ENCODE data around the gene CIAO3. TPM values are rescaled to one million over a fixed set of nuclear protein-coding genes. Genes with fewer than 3 reads are reported as not detected.

Gene CIAO3
- polyA plus RNA-seq (2013), result 16.6 and 16.8 TPM in 2 replicates

DNA sequence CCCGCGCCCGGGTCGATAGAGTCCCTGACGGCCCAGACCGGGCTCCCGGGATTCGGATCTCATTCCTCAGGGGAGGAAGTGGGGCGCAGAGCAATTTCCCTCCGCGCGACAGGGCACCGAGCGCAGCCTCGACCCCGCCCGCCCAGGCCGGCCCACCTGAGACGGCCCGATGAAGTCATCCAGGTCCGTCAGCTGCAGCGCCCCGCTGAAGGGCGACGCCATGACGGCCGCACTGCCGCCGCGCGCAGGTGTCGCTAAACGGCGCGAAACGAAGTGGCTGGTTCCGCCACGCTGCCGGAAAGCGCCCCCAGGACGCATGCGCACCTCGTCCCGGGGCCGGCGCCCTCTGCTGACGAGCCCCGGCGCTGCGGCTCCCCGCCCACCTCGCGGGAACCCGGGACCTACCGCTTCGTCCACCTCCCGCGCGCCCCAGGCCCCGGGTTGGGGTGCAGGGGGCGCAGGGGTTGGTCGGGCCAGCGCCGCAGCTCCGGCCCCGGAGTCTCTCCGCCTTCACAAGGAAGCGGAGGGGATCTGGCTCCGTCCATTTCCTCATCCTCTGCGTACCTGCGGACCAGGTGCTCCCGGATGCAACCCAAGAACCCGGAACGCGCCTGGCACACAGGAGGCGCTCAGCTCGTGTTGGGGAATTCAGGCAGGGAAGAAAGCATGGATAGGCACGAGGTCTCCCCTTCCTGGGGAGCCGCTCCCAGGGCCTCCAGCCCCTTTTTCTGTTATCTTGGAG, at the start of gene CIAO3:
CIAO3 (minus strand) TSS at position 234 of the 742 bp plus-strand sequence; CDS start at position 222, 12 bp downstream.
- no CpG with 5 or more reads among the region's 79 CpGs for WGBS (ENCODE audit: extremely low coverage, insufficient coverage, insufficient read length)

DNA sequence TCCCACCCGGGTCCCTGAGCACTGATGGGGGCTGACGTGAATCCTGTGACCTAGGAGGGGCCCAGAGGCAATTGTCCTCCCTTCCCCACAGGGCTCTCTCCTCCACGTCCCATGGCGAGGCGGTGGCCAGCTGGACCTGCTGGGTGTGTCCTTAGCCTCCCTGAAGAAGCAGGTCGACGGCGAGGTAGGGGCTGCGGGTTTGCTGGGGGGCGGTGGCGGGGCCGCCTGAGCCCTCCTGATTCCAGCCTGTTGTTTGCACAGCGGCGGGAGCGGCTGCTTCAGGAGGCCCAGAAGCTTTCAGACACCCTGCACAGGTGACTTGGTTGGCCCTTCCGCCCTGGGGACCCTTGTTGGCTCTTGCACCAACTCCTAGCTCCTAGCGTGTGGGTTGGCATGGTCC, 49.3 kb upstream of the CIAO3 start:
- Histone ChIP-seq H4K12ac (ENCODE audit: low read depth, low read length) (no peak overlapping the region), H3K23ac (ENCODE audit: low read length) (no peak overlapping the region), H3K36me3 (ENCODE audit: control insufficient read depth in 1 of 2, insufficient read depth in 2 of 2, low read length in 2 of 2) (peaks cover 66 to 70% of the 10 kb centered on the region in 2 experiments), H2BK120ac (ENCODE audit: insufficient read depth, low read length, poor library complexity) (no peak overlapping the region), H3K4me3 (ENCODE audit: low read depth, low read length) (no peak overlapping the region), H3K9ac (ENCODE audit: low read length) (no peak overlapping the region), H3K27me3 (ENCODE audit: insufficient read depth, low read length) (no peaks in the 10 kb centered on the region), H3K4me2 (ENCODE audit: low read length) (no peak overlapping the region), H3K18ac (ENCODE audit: low read length) (no peak overlapping the region), H2AK5ac (ENCODE audit: low read length) (no peak overlapping the region), H4K8ac (ENCODE audit: low read depth, low read length) (no peak overlapping the region), H3K79me2 (ENCODE audit: control insufficient read depth, insufficient read depth, low read length, poor library complexity) (peaks cover 8% of the 10 kb centered on the region), H3K9me3 (ENCODE audit: insufficient read depth, low read depth, low read length) (no peaks in the 10 kb centered on the region), H3K4ac (ENCODE audit: low read depth, low read length) (no peak overlapping the region), H3K14ac (ENCODE audit: low read length) (no peak overlapping the region), H4K91ac (ENCODE audit: low read depth, low read length) (no peak overlapping the region), H3K79me1 (ENCODE audit: low read length) (peaks cover 5% of the 10 kb centered on the region), H2BK12ac (ENCODE audit: low read length) (no peak overlapping the region), H3K4me1 (ENCODE audit: control insufficient read depth in 1 of 2, insufficient read depth in 2 of 2, low read length in 2 of 2) (peaks cover 6 to 14% of the 10 kb centered on the region in 2 experiments), H3K27ac (ENCODE audit: low read depth, low read length) (no peak overlapping the region), H2AFZ (ENCODE audit: insufficient read depth, low read length, poor library complexity) (no peak overlapping the region), H2BK5ac (ENCODE audit: low read depth, low read length, poor library complexity) (no peak overlapping the region)
- no CpG with 5 or more reads among the region's 17 CpGs for WGBS (ENCODE audit: extremely low coverage, insufficient coverage, insufficient read length)
- no peak for DNase-seq

More for the DNA sequence above, at the start of gene CIAO3:
- H3K79me1 ChIP-seq (ENCODE audit: low read length), result peaks cover 8% of the 10 kb centered on the region
- H2BK5ac ChIP-seq (ENCODE audit: low read depth, low read length, poor library complexity), result peak within 1 kb of the TSS; percentile 44
- H2BK12ac ChIP-seq (ENCODE audit: low read length), result no peak within 1 kb of the TSS
- H3K9me3 ChIP-seq (ENCODE audit: insufficient read depth, low read depth, low read length), result no peaks in the 10 kb centered on the region
- H3K9ac ChIP-seq (ENCODE audit: low read length), result peak within 1 kb of the TSS; percentile 86
- H3K4ac ChIP-seq (ENCODE audit: low read depth, low read length), result peak within 1 kb of the TSS; percentile 77
- H2BK120ac ChIP-seq (ENCODE audit: insufficient read depth, low read length, poor library complexity), result peak within 1 kb of the TSS; percentile 52
- H4K8ac ChIP-seq (ENCODE audit: low read depth, low read length), result peak within 1 kb of the TSS; percentile 91
- H3K4me1 ChIP-seq (ENCODE audit: control insufficient read depth in 1 of 2, insufficient read depth in 2 of 2, low read length in 2 of 2), result peaks cover 0 to 9% of the 10 kb centered on the region in 2 experiments
- H3K4me3 ChIP-seq (ENCODE audit: low read depth, low read length), result peak within 1 kb of the TSS; percentile 87
- peak within 1 kb of the TSS; percentile 81 for H4K12ac ChIP-seq (ENCODE audit: low read depth, low read length)
- H4K91ac ChIP-seq (ENCODE audit: low read depth, low read length), result peak within 1 kb of the TSS; percentile 90
- peak within 1 kb of the TSS; percentile 5 for H3K27ac ChIP-seq (ENCODE audit: low read depth, low read length)
- peak; percentile 82 to 94 for DNase-seq
- H3K18ac ChIP-seq (ENCODE audit: low read length), result peak within 1 kb of the TSS; percentile 62
- no peak within 1 kb of the TSS for H3K23ac ChIP-seq (ENCODE audit: low read length)
- H2AFZ ChIP-seq (ENCODE audit: insufficient read depth, low read length, poor library complexity), result peak within 1 kb of the TSS; percentile 73
- H2AK5ac ChIP-seq (ENCODE audit: low read length), result peak within 1 kb of the TSS; percentile 66
- H3K14ac ChIP-seq (ENCODE audit: low read length), result peak within 1 kb of the TSS; percentile 84
- H3K79me2 ChIP-seq (ENCODE audit: control insufficient read depth, insufficient read depth, low read length, poor library complexity), result peaks cover 7% of the 10 kb centered on the region
- peak within 1 kb of the TSS; percentile 96 for H3K4me2 ChIP-seq (ENCODE audit: low read length)
- no peaks in the 10 kb centered on the region for H3K27me3 ChIP-seq (ENCODE audit: insufficient read depth, low read length)
- peaks cover 13 to 15% of the 10 kb centered on the region in 2 experiments for H3K36me3 ChIP-seq (ENCODE audit: control insufficient read depth in 1 of 2, insufficient read depth in 2 of 2, low read length in 2 of 2)

DNA sequence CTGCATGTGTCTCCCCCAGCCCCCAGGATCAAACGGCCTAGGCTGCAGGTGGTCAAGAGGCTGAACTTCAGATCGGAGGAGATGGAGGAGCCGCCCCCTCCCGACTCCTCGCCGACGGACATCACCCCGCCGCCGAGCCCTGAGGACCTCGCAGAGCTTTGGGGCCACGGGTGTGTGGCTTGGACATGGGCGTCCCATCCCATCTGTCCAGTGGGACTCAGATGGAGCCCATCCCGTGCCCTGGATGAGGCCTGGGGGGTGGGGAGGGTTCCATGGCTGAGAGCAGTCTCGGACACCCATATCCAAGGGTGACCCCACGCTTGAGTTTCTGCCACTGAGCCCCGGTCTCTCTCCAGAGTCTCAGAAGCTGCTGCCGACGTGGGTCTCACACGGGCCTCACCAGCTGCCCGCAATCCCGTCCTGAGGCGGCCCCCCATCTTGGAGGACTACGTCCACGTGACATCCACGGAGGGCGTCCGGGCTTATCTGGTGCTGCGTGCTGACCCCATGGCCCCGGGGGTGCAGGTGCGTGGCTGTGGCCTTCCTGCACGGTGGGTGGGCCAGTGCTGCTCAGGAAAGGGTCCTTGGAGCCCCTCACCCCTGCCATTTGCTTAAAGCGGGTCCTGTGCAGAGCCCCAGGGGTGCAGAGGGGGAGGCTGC, 48.5 kb upstream of the CIAO3 start:
- peak overlapping the region; percentile 33 for H3K9ac ChIP-seq (ENCODE audit: low read length)
- peak overlapping the region; percentile 87 for H4K8ac ChIP-seq (ENCODE audit: low read depth, low read length)
- peak overlapping the region; percentile 70 for H4K12ac ChIP-seq (ENCODE audit: low read depth, low read length)
- H3K4me3 ChIP-seq (ENCODE audit: low read depth, low read length), result peak overlapping the region; percentile 91
- H3K9me3 ChIP-seq (ENCODE audit: insufficient read depth, low read depth, low read length), result no peaks in the 10 kb centered on the region
- H3K79me1 ChIP-seq (ENCODE audit: low read length), result peaks cover 5% of the 10 kb centered on the region
- peaks cover 8% of the 10 kb centered on the region for H3K79me2 ChIP-seq (ENCODE audit: control insufficient read depth, insufficient read depth, low read length, poor library complexity)
- no peak overlapping the region for H3K23ac ChIP-seq (ENCODE audit: low read length)
- peak overlapping the region; percentile 81 for H3K18ac ChIP-seq (ENCODE audit: low read length)
- H3K4me1 ChIP-seq (ENCODE audit: control insufficient read depth in 1 of 2, insufficient read depth in 2 of 2, low read length in 2 of 2), result peaks cover 6 to 14% of the 10 kb centered on the region in 2 experiments
- no peak overlapping the region for H3K27ac ChIP-seq (ENCODE audit: low read depth, low read length)
- H2BK120ac ChIP-seq (ENCODE audit: insufficient read depth, low read length, poor library complexity), result no peak overlapping the region
- no peak overlapping the region for H2AFZ ChIP-seq (ENCODE audit: insufficient read depth, low read length, poor library complexity)
- WGBS (ENCODE audit: extremely low coverage, insufficient coverage, insufficient read length), result no CpG with 5 or more reads among the region's 33 CpGs
- peak overlapping the region; percentile 68 for H3K4me2 ChIP-seq (ENCODE audit: low read length)
- no peak overlapping the region for H2BK12ac ChIP-seq (ENCODE audit: low read length)
- peak overlapping the region; percentile 29 for H2AK5ac ChIP-seq (ENCODE audit: low read length)
- no peaks in the 10 kb centered on the region for H3K27me3 ChIP-seq (ENCODE audit: insufficient read depth, low read length)
- H3K36me3 ChIP-seq (ENCODE audit: control insufficient read depth in 1 of 2, insufficient read depth in 2 of 2, low read length in 2 of 2), result peaks cover 64 to 72% of the 10 kb centered on the region in 2 experiments
- no peak overlapping the region for H4K91ac ChIP-seq (ENCODE audit: low read depth, low read length)
- peak overlapping the region; percentile 75 for H3K4ac ChIP-seq (ENCODE audit: low read depth, low read length)
- H3K14ac ChIP-seq (ENCODE audit: low read length), result peak overlapping the region; percentile 83
- no peak overlapping the region for H2BK5ac ChIP-seq (ENCODE audit: low read depth, low read length, poor library complexity)
- DNase-seq, result no peak

DNA sequence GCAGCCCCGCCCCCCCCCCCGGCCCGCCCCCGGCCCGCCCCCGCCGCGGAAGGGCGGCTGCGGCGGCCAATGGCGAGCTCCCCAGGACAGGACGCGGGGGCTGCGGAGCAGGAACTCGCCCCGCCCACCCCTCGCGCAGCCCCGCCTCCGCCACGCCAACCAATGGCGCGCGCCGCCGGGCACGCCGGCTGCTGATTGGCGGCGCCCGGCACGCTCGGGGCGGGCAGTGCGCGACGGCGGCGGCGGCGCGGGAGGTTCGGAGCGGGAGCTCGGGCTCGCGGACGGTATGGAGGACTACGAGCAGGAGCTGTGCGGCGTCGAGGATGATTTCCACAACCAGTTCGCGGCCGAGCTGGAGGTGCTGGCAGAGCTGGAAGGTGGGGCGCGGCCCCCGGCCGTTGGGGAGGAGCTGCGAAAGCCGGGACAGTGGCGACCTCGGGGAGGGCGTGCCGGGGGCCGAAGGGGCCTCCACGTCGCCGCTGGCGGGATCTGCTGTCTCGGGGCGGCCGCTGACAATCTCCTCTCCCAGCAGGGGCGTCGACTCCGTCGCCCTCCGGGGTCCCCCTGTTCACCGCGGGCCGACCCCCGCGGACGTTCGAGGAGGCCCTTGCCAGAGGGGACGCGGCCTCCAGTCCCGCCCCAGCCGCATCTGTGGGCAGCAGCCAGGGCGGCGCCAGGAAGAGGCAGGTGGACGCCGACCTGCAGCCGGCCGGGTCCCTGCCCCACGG, 47.8 kb upstream of the CIAO3 start, which contains the start of gene CHTF18:
CHTF18 (plus strand) TSS at position 222 of the 728 bp plus-strand sequence; CDS start at position 287, 65 bp downstream.
- peaks cover 56 to 66% of the 10 kb centered on the region in 2 experiments for H3K36me3 ChIP-seq (ENCODE audit: control insufficient read depth in 1 of 2, insufficient read depth in 2 of 2, low read length in 2 of 2)
- H3K79me1 ChIP-seq (ENCODE audit: low read length), result peaks cover 5% of the 10 kb centered on the region
- H2BK120ac ChIP-seq (ENCODE audit: insufficient read depth, low read length, poor library complexity), result peak within 1 kb of the TSS; percentile 35
- H3K4me2 ChIP-seq (ENCODE audit: low read length), result peak within 1 kb of the TSS; percentile 94
- peak within 1 kb of the TSS; percentile 70 for H4K12ac ChIP-seq (ENCODE audit: low read depth, low read length)
- H3K79me2 ChIP-seq (ENCODE audit: control insufficient read depth, insufficient read depth, low read length, poor library complexity), result peaks cover 8% of the 10 kb centered on the region
- peak within 1 kb of the TSS; percentile 91 for H3K18ac ChIP-seq (ENCODE audit: low read length)
- H3K23ac ChIP-seq (ENCODE audit: low read length), result no peak within 1 kb of the TSS
- no peak within 1 kb of the TSS for H2BK5ac ChIP-seq (ENCODE audit: low read depth, low read length, poor library complexity)
- H2BK12ac ChIP-seq (ENCODE audit: low read length), result no peak within 1 kb of the TSS
- H4K91ac ChIP-seq (ENCODE audit: low read depth, low read length), result peak within 1 kb of the TSS; percentile 84
- peak; percentile 88 to 94 for DNase-seq
- peak within 1 kb of the TSS; percentile 91 for H3K14ac ChIP-seq (ENCODE audit: low read length)
- peak within 1 kb of the TSS; percentile 52 for H2AFZ ChIP-seq (ENCODE audit: insufficient read depth, low read length, poor library complexity)
- peak within 1 kb of the TSS; percentile 87 for H4K8ac ChIP-seq (ENCODE audit: low read depth, low read length)
- peak within 1 kb of the TSS; percentile 88 for H3K9ac ChIP-seq (ENCODE audit: low read length)
- peaks cover 6 to 16% of the 10 kb centered on the region in 2 experiments for H3K4me1 ChIP-seq (ENCODE audit: control insufficient read depth in 1 of 2, insufficient read depth in 2 of 2, low read length in 2 of 2)
- no peaks in the 10 kb centered on the region for H3K9me3 ChIP-seq (ENCODE audit: insufficient read depth, low read depth, low read length)
- WGBS (ENCODE audit: extremely low coverage, insufficient coverage, insufficient read length), result no CpG with 5 or more reads among the region's 97 CpGs
- H3K4ac ChIP-seq (ENCODE audit: low read depth, low read length), result peak within 1 kb of the TSS; percentile 75
- peak within 1 kb of the TSS; percentile 97 for H3K4me3 ChIP-seq (ENCODE audit: low read depth, low read length)
- H3K27ac ChIP-seq (ENCODE audit: low read depth, low read length), result no peak within 1 kb of the TSS
- H2AK5ac ChIP-seq (ENCODE audit: low read length), result peak within 1 kb of the TSS; percentile 29
- no peaks in the 10 kb centered on the region for H3K27me3 ChIP-seq (ENCODE audit: insufficient read depth, low read length)

Measured in trophoblast cell (in vitro differentiated cells and primary cell).